Measurements from ENCODE around the gene PNPLA5.
"Not testable (repeated sequence)": the region's sequence is repeated elsewhere in the genome, so short reads cannot be mapped to it uniquely, and the experiment has no call there.

Gene PNPLA5

GRCh38 chr22:43883012-43883661 is 8.7 kb downstream of the PNPLA5 start:
- no peak overlapping the region for H3K4me3 ChIP-seq (ENCODE audit: low read length)
- DNase-seq (ENCODE audit: low read depth, low spot score) = peak; percentile 56

DNA sequence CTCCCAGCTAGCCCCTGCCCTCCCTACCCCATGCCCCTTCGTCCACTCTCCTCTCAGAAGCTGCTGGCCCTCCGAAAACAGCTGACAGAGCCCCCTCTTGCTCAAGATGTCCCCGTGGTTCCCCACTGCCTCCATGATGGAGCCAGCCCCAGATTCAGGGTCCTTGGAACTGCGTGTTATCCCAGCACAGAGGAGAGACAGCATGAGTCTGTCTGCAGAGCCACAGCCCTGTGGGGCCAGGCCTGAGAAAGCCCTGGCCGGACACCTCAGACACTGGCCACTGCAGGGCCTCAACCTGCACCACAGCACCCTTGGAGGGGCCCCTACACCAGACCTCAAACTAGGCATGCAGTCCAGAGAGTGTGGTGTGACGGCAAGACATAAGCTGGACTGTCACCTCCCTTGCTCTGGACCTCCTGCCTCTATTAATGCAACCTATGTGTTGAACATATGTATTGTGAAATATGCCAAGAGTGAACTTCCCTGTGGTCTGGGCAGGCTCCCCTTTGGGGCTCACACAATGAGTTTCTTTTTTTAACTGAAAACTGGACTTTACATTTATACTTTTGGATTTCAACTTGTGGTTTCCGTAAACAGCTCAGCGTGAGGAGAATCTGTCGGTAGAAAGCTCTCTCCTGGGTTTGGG is 9.6 kb downstream of the PNPLA5 start:
- no peak overlapping the region for H3K4me3 ChIP-seq (ENCODE audit: low read length)
- no peak for DNase-seq (ENCODE audit: low read depth, low spot score)

GRCh38 chr22:43881091-43882061 is 10.4 kb downstream of the PNPLA5 start:
- no peak for DNase-seq (ENCODE audit: low read depth, low spot score)
- H3K4me3 ChIP-seq (ENCODE audit: low read length) = no peak overlapping the region

- no peak overlapping the region for H3K4me3 ChIP-seq (ENCODE audit: low read length)
- no peak for DNase-seq (ENCODE audit: low read depth, low spot score)
Measured at GRCh38 chr22:43880541-43880991, 11.2 kb downstream of the PNPLA5 start.

DNA sequence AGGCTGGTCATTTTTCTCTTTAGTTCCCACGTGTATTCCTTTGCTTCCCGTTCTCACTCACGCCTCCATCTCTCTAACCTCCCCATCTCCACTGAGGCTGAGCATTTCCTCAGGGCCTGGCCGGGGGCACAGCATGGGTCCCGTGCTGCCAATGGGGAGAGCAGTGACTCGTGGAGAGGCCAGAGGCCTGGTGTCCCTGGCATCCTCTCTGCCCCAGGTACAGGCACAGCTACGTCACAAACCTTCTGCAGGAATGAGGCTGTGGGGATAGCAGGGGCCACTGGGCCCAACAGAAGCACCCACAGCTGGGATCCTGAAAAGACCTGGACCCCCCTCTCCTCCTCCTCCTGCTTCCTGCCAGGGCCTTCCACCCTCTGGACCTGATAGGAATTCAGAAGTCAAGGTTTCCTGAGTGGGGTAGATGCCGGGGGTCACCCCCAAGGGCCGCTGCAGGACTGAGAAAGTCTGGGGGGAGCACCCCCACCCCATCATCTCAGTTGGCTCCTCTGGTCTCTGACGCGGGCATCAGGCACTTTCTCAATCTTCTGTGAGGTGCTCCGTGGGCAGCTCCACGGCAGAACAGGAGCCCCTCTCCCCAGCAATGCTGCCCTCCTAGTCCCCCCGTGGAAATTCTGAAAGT is 11.8 kb downstream of the PNPLA5 start:
- H3K4me3 ChIP-seq (ENCODE audit: low read length) = no peak overlapping the region
- DNase-seq (ENCODE audit: low read depth, low spot score) = no peak

- no peak for DNase-seq (ENCODE audit: low read depth, low spot score)
- H3K4me3 ChIP-seq (ENCODE audit: low read length) = no peak overlapping the region
Measured at GRCh38 chr22:43878831-43879550, 12.8 kb downstream of the PNPLA5 start.

DNA sequence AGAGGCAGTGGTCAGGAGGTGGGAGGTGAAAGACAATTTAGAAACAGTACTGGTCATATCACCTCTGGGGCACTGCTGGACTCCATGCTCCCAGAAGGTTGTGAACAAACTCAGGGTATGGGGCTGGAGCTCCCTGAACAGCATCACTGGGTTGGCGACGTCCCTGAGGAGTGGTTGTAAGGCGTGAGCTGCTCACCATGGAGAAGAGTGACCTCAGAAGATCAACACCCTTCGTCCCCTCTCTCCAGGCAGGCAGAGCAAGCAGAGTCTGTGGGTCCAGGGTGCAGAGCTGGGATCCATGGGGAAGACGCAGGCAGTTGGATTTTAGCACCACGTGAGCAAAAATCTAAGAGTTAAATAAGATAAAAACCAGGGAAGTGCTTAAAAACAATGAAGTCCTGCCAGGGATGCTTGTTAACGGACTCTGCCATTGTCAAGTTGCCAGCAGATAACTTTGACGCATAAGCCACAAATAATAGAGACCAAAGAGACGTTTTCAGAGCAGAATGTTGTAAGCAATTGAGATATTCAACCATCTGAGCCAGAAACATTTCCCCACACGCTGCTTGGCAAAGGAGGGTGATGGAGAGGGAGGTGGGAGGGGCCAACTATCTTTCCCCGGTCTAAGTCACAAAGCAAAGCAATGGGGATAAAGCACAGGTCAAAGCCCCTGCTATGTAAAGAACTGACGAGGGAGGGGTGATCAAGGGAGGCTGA is 13.6 kb downstream of the PNPLA5 start:
- no peak for DNase-seq (ENCODE audit: low read depth, low spot score)
- H3K4me3 ChIP-seq (ENCODE audit: low read length) = no peak overlapping the region

- no peak overlapping the region for H3K4me3 ChIP-seq (ENCODE audit: low read length)
- DNase-seq (ENCODE audit: low read depth, low spot score) = no peak
Measured at GRCh38 chr22:43876866-43877509, 14.8 kb downstream of the PNPLA5 start.

GRCh38 chr22:43869799-43870198 is 22.0 kb downstream of the PNPLA5 start:
- no peak for DNase-seq (ENCODE audit: low read depth, low spot score)

GRCh38 chr22:43869001-43869400 is 22.8 kb downstream of the PNPLA5 start:
- not testable (repeated sequence) for DNase-seq (ENCODE audit: low read depth, low spot score); H3K4me3 ChIP-seq (ENCODE audit: low read length)

More at GRCh38 chr22:43869799-43870198, 22.0 kb downstream of the PNPLA5 start:
- no peak overlapping the region for H3K4me3 ChIP-seq (ENCODE audit: low read length)

GRCh38 chr22:43867839-43868635 is 23.8 kb downstream of the PNPLA5 start:
- peak; percentile 28 for DNase-seq (ENCODE audit: low read depth, low spot score)
- H3K4me3 ChIP-seq (ENCODE audit: low read length) = no peak overlapping the region

DNA sequence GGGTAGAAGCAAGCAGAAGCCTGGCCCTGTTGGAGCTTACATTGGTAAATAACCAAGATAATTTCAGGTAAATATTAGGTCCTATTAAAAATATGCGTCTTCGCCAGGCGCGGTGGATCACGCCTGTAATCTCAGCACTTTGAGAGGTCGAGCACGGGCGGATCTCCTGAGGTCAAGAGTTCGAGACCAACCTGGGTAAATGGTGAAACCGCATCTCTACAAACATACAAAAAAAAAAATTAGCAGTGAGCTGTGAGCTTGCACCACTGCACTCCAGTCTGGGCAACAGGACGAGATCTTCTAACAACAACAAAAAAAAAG is 29.0 kb downstream of the PNPLA5 start:
- no peak overlapping the region for H3K4me3 ChIP-seq (ENCODE audit: low read length)
- DNase-seq (ENCODE audit: low read depth, low spot score) = no peak

- no peak within 1 kb of the TSS for H3K4me3 ChIP-seq (ENCODE audit: low read length)
- no peak for DNase-seq (ENCODE audit: low read depth, low spot score)
Measured at GRCh38 chr22:43862074-43862881, 29.5 kb downstream of the PNPLA5 start, which contains the start of gene SULT4A1. Gene SULT4A1 (minus strand): TSS chr22:43862513. CDS start chr22:43862382, 131 bp downstream.

DNA sequence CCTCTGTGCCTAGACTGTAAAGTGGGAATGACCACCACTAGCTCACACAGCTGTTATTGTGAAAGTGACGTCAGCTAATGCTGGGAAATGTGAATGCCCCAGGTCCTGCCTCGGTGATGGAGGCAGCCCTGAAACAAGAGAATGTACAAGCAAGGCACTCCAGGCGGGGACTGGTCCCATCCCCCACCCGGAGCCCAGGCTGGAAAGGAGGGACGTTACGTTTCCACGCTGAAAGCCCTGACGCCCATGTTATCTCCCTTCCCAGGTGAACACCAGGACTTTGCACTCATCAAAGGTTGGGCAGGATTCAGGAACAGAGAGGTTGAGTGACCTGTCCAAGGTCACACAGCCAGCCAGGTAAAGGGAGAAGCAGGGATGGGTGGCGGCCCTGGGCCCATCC is 30.3 kb downstream of the PNPLA5 start:
- H3K4me3 ChIP-seq (ENCODE audit: low read length) = no peak overlapping the region
- no peak for DNase-seq (ENCODE audit: low read depth, low spot score)

- H3K4me3 ChIP-seq (ENCODE audit: low read length) = no peak overlapping the region
- DNase-seq (ENCODE audit: low read depth, low spot score) = no peak
Measured at GRCh38 chr22:43860831-43861230, 31.0 kb downstream of the PNPLA5 start.

DNA sequence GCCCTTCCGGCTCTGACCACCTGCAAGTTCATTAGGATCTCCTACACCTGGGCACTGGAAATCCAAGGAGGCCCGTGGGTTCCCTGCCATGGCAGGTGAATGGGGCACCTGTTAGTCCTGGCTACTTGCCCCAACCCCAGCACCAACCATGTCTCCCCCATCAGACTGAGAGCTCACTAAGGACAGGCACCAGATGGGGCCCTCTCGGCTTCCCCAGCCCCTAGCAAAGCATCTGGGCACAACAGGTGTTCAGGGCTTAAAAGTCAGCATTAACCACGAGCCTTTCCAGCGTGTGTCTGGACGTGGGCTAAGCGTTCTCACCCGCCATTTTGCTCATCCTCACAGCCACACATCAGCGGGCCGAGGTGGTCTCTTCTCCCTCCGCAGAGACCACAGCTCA is 31.7 kb downstream of the PNPLA5 start:
- no peak for DNase-seq (ENCODE audit: low read depth, low spot score)

More for the DNA sequence above, 31.7 kb downstream of the PNPLA5 start:
- H3K4me3 ChIP-seq (ENCODE audit: low read length) = no peak overlapping the region
